H1 (cell line): Measurements from ENCODE around the gene KCNQ1. TPM values are rescaled to one million over a fixed set of nuclear protein-coding genes. Genes with fewer than 3 reads are reported as not detected.
A peak's percentile ranks its signal among the peaks of the same experiment; 100 is the strongest.

Experiments used
- CTCF ChIA-PET: fragments of 300-600 bp; sonication (Branson Sonifier 250); formaldehyde crosslinking; loops from one replicate; lab custom pipeline; 2021; ENCODE audit not compliant: partially characterized antibody; lab: Charles Lee
- POLR2A ChIA-PET: fragments of 300-600 bp; sonication (Branson Sonifier 250); formaldehyde crosslinking; loops from one replicate; lab custom pipeline; 2021; ENCODE audit warnings: inconsistent platforms; ENCODE audit not compliant: partially characterized antibody; lab: Charles Lee
- DNase-seq, 2 experiments: peaks; one replicate each; pipeline versions ENCODE4 v3.0.0 to v3.0.0-alpha.2; 2010 to 2022; ENCODE audit warnings: low spot score in 2 of 2, low read depth in 1 of 2, mixed read lengths in 1 of 2
- FAIRE-seq: peaks from 2 replicates; lab custom pipeline; 2011; peaks lifted over from hg19 to GRCh38; lab: Jason Lieb, UNC
- H2AFZ ChIP-seq: 2 replicates; pipeline ENCODE4 v1.8.1; 2012; ENCODE audit warnings: low read length, inconsistent platforms
- H2AK5ac ChIP-seq: 2 replicates; pipeline ENCODE4 v1.6.1; 2013; ENCODE audit warnings: low read depth, low read length
- H2BK120ac ChIP-seq: replicated peaks from 2 replicates; pipeline ENCODE3; 2013; ENCODE audit warnings: low read depth, low read length, inconsistent platforms
- H2BK12ac ChIP-seq: 2 replicates; pipeline ENCODE4 v1.6.1; 2013; ENCODE audit warnings: low read depth, low read length
- H2BK15ac ChIP-seq: 2 replicates; pipeline ENCODE4 v1.6.1; 2013; ENCODE audit warnings: low read length
- H2BK20ac ChIP-seq: 2 replicates; pipeline ENCODE4 v1.6.1; 2013; ENCODE audit warnings: low read length
- H2BK5ac ChIP-seq: 2 replicates; pipeline ENCODE4 v1.6.1; 2013; ENCODE audit warnings: low read depth, low read length
- H3K14ac ChIP-seq: 2 replicates; pipeline ENCODE4 v1.6.1; 2013; ENCODE audit warnings: inconsistent platforms; ENCODE audit not compliant: insufficient read length
- H3K18ac ChIP-seq: 2 replicates; pipeline ENCODE4 v1.6.1; 2013; ENCODE audit warnings: low read length; ENCODE audit errors: extremely low read depth
- H3K23ac ChIP-seq: 2 replicates; pipeline ENCODE4 v1.6.1; 2013; ENCODE audit warnings: inconsistent platforms; ENCODE audit not compliant: insufficient read length
- H3K23me2 ChIP-seq: 2 replicates; pipeline ENCODE4 v1.6.1; 2013; ENCODE audit warnings: low read depth, low read length
- H3K27ac ChIP-seq: 2 replicates; pipeline ENCODE4 v1.6.1; 2011; ENCODE audit warnings: low read depth, low read length, inconsistent platforms
- H3K27me3 ChIP-seq, 4 experiments: replicated peaks in 1 of 4; 1 replicate in 1 of 4; 2 replicates in 3 of 4; pipeline versions ENCODE4 v1.6.1 to v1.8.1; 2011 to 2013; ENCODE audit warnings: low read length in 3 of 4, mild to moderate bottlenecking in 3 of 4, inconsistent platforms in 2 of 4, mixed read lengths in 2 of 4, moderate library complexity in 1 of 4; ENCODE audit not compliant: control insufficient read depth in 3 of 4, insufficient read depth in 3 of 4; ENCODE audit errors: extremely low read depth in 1 of 4
- H3K36me3 ChIP-seq, 4 experiments: 2 replicates each; pipeline versions ENCODE4 v1.6.1 to v1.8.1; 2011 to 2013; ENCODE audit warnings: mild to moderate bottlenecking in 4 of 4, low read length in 3 of 4, moderate library complexity in 2 of 4, control low read depth in 1 of 4, inconsistent platforms in 1 of 4; ENCODE audit not compliant: insufficient read depth in 4 of 4, control insufficient read depth in 2 of 4
- H3K4ac ChIP-seq: replicated peaks from 2 replicates; pipeline ENCODE3; 2013; ENCODE audit warnings: low read length, low read depth, mixed read lengths, inconsistent platforms; ENCODE audit not compliant: insufficient read length
- H3K4me1 ChIP-seq, 4 experiments: replicated peaks in 1 of 4; 1 replicate in 1 of 4; 2 replicates in 3 of 4; pipeline versions ENCODE4 v1.6.1 to v1.8.1; 2011 to 2013; ENCODE audit warnings: low read length in 3 of 4, inconsistent platforms in 2 of 4, mixed read lengths in 1 of 4; ENCODE audit not compliant: insufficient read depth in 4 of 4, control insufficient read depth in 3 of 4
- H3K4me2 ChIP-seq, 2 experiments: 2 replicates each; pipeline versions ENCODE4 v1.6.1 to v1.8.1; 2011 to 2013; ENCODE audit warnings: low read depth in 2 of 2, low read length in 2 of 2, control low read depth in 1 of 2, inconsistent platforms in 1 of 2, mild to moderate bottlenecking in 1 of 2; ENCODE audit not compliant: insufficient read depth in 1 of 2
- H3K4me3 ChIP-seq, 4 experiments: fragments of 200-600, 300-600 bp in 1 of 4; sonication (generic), shearing (Covaris generic), sonication (Bioruptor Twin) in 1 of 4; 2 replicates each; pipeline versions ENCODE4 v1.5.1 to v1.8.1; 2011 to 2016; ENCODE audit warnings: low read length in 4 of 4, low read depth in 3 of 4, control low read depth in 2 of 4, inconsistent platforms in 2 of 4, mild to moderate bottlenecking in 2 of 4, mixed read lengths in 1 of 4, moderate library complexity in 1 of 4; ENCODE audit not compliant: insufficient read depth in 2 of 4; ENCODE audit errors: extremely low read depth in 1 of 4
- H3K56ac ChIP-seq: replicated peaks from 2 replicates; pipeline ENCODE3; 2013; ENCODE audit warnings: low read depth, mild to moderate bottlenecking, mixed read lengths, low read length, inconsistent platforms; ENCODE audit not compliant: insufficient read length
- H3K79me1 ChIP-seq: 2 replicates; pipeline ENCODE4 v1.6.1; 2013; ENCODE audit warnings: low read depth, low read length, control low read depth
- H3K79me2 ChIP-seq, 2 experiments: 2 replicates each; pipeline versions ENCODE4 v1.6.1 to v1.8.1; 2012 to 2013; ENCODE audit warnings: low read length in 2 of 2, mild to moderate bottlenecking in 2 of 2, inconsistent platforms in 1 of 2; ENCODE audit not compliant: insufficient read depth in 2 of 2, control insufficient read depth in 1 of 2
- H3K9ac ChIP-seq, 4 experiments: replicated peaks in 1 of 4; 1 replicate in 1 of 4; 2 replicates in 3 of 4; pipeline versions ENCODE4 v1.6.1 to v1.8.1; 2011 to 2013; ENCODE audit warnings: low read depth in 3 of 4, low read length in 3 of 4, control low read depth in 2 of 4, mild to moderate bottlenecking in 2 of 4, moderate library complexity in 2 of 4, inconsistent platforms in 1 of 4; ENCODE audit errors: extremely low read depth in 1 of 4
- H3K9me3 ChIP-seq, 2 experiments: 2 replicates each; pipeline versions ENCODE4 v1.6.1 to v1.8.1; 2012 to 2013; ENCODE audit warnings: mild to moderate bottlenecking in 2 of 2, moderate library complexity in 2 of 2, control low read depth in 1 of 2, inconsistent platforms in 1 of 2, low read depth in 1 of 2, low read length in 1 of 2, mixed read lengths in 1 of 2; ENCODE audit not compliant: insufficient read depth in 2 of 2
- H4K20me1 ChIP-seq, 2 experiments: replicated peaks in 1 of 2; 2 replicates each; pipeline versions ENCODE3 to v1.8.1; 2011 to 2013; ENCODE audit warnings: inconsistent platforms in 2 of 2, low read length in 2 of 2, mild to moderate bottlenecking in 1 of 2; ENCODE audit not compliant: insufficient read depth in 2 of 2, control insufficient read depth in 1 of 2
- H4K5ac ChIP-seq: 2 replicates; pipeline ENCODE4 v1.6.1; 2013; ENCODE audit warnings: low read length, low read depth, mixed read lengths, inconsistent platforms; ENCODE audit not compliant: insufficient read length
- H4K8ac ChIP-seq: 2 replicates; pipeline ENCODE4 v1.8.0; 2013; ENCODE audit warnings: mild to moderate bottlenecking, moderate library complexity, low read length, inconsistent platforms; ENCODE audit not compliant: insufficient read depth; ENCODE audit errors: extremely low read depth
- H4K91ac ChIP-seq: replicated peaks from 2 replicates; pipeline ENCODE3; 2013; ENCODE audit warnings: low read length, mixed read lengths, inconsistent platforms; ENCODE audit not compliant: insufficient read length
- E2F6 ChIP-seq: IDR thresholded peaks from 2 replicates; pipeline ENCODE4 v1.6.1; 2012; ENCODE audit warnings: inconsistent platforms
- GTF2F1 ChIP-seq: IDR thresholded peaks from 2 replicates; pipeline ENCODE4 v1.6.1; 2012; ENCODE audit warnings: low read depth, low read length, improper control_type of control experiment, borderline replicate concordance
- RAD21 ChIP-seq, 2 experiments: IDR thresholded peaks in 1 of 2; conservative IDR thresholded peaks in 1 of 2; 2 replicates each; pipeline ENCODE4 v1.6.1; 2011; ENCODE audit warnings: low read depth in 2 of 2, low read length in 2 of 2, improper control_type of control experiment in 1 of 2, inconsistent platforms in 1 of 2, mild to moderate bottlenecking in 1 of 2, moderate library complexity in 1 of 2
- SP2 ChIP-seq: IDR thresholded peaks from 2 replicates; pipeline ENCODE4 v1.6.1; 2012; ENCODE audit warnings: mild to moderate bottlenecking, low read length, inconsistent platforms
- polyA plus RNA-seq, 7 experiments: library from polyadenylated mRNA; depleted of rRNA in 3 of 7; stranded (reverse) in 5 of 7; unstranded in 2 of 7; fragments of >200 nt in 5 of 7; fragments of 200-250 nt in 2 of 7; gene quantifications; 1 replicate in 5 of 7; 2 replicates in 1 of 7; 4 replicates in 1 of 7; pipeline versions ENCODE4 v1.2.1 to v1.2.3, GENCODE V29; 2011 to 2013; ENCODE audit warnings: missing spikeins in 2 of 7, mixed read lengths in 2 of 7
- total RNA-seq: library from RNA; stranded (reverse); fragmentation: NEBNext Ultra II Directional; extraction: Animal tissue kit (Norgen Biotek cat#: 25700); gene quantifications from 2 replicates; pipeline ENCODE4 v1.2.1, GENCODE V29; 2021

Gene KCNQ1
- total and polyA plus RNA-seq, 2 of the 8 experiments (the other 6 are each of a cell fraction or from before 2014, with no cell fraction given), result 1.9 to 2.0 TPM

GRCh38 chr11:2649400-2649799 is 204.6 kb downstream of the KCNQ1 start:
- FAIRE-seq (no peak), DNase-seq (no peak)
- peaks cover 0 to 10% (median 0%) of the 10 kb centered on the region in 4 experiments; a peak in 3 of 8 replicates for H3K36me3 ChIP-seq
- peaks cover 84 to 85% of the 10 kb centered on the region in 2 experiments for H3K9me3 ChIP-seq
- TF ChIP-seq E2F6, result no peak
- no peak for TF ChIP-seq RAD21 (IDR thresholded peaks at IDR 0.05 in 1 of 2, conservative IDR thresholded peaks at IDR 0.05 in 1 of 2; ENCODE audit: low read depth in 2 of 2, low read length in 2 of 2)
- TF ChIP-seq SP2, result no peak
- TF ChIP-seq GTF2F1, result peak; percentile 38; the same call in 1 of the 2 replicates
- H3K56ac ChIP-seq, result no peak overlapping the region
- no peaks in the 10 kb centered on the region for H3K79me1 ChIP-seq
- H2AK5ac ChIP-seq, result no peak overlapping the region
- H4K5ac ChIP-seq, result no peak overlapping the region
- H2BK15ac ChIP-seq, result no peak overlapping the region
- no peak overlapping the region for H3K18ac ChIP-seq
- H3K27ac ChIP-seq, result no peak overlapping the region
- H3K23ac ChIP-seq, result no peak overlapping the region
- H4K91ac ChIP-seq, result no peak overlapping the region
- no peak overlapping the region for H3K4ac ChIP-seq
- no peaks in the 10 kb centered on the region for H4K20me1 ChIP-seq
- no peak overlapping the region for H2BK20ac ChIP-seq
- POLR2A ChIA-PET, result no interaction called here
- H2BK5ac ChIP-seq, result no peak overlapping the region
- CTCF ChIA-PET, result no interaction called here
- H3K14ac ChIP-seq, result no peak overlapping the region
- H3K4me1 ChIP-seq, result no peaks in the 10 kb centered on the region
- no peak overlapping the region for H2AFZ ChIP-seq
- H3K27me3 ChIP-seq, result peaks cover 6 to 57% (median 44%) of the 10 kb centered on the region in 4 experiments
- H3K4me3 ChIP-seq, result no peak overlapping the region
- H2BK12ac ChIP-seq, result no peak overlapping the region
- no peak overlapping the region for H4K8ac ChIP-seq
- H3K79me2 ChIP-seq, result no peaks in the 10 kb centered on the region
- no peaks in the 10 kb centered on the region for H3K23me2 ChIP-seq
- H3K4me2 ChIP-seq, result no peak overlapping the region
- H2BK120ac ChIP-seq, result no peak overlapping the region
- no peak overlapping the region for H3K9ac ChIP-seq
